AG09309 (cell line): ENCODE results near the gene OTUB1.
"Not testable (repeated sequence)": the region's sequence is repeated elsewhere in the genome, so short reads cannot be mapped to it uniquely, and the experiment has no call there.

ENCODE experiments used
- DNase-seq: peaks from one replicate; pipeline ENCODE4 v3.0.0-alpha.2; 2010; ENCODE audit warnings: low read depth
- H3K4me3 ChIP-seq: 2 replicates; pipeline ENCODE4 v1.5.1; 2011; ENCODE audit warnings: mild to moderate bottlenecking, low read depth, low read length, moderate library complexity; ENCODE audit not compliant: control insufficient read depth
- CTCF ChIP-seq: IDR thresholded peaks from 2 replicates; pipeline ENCODE4 v1.5.1; 2011; ENCODE audit warnings: mild to moderate bottlenecking, low read depth, low read length, inconsistent platforms; ENCODE audit not compliant: insufficient read depth, control insufficient read depth; ENCODE audit errors: missing control alignments

Gene OTUB1

DNA sequence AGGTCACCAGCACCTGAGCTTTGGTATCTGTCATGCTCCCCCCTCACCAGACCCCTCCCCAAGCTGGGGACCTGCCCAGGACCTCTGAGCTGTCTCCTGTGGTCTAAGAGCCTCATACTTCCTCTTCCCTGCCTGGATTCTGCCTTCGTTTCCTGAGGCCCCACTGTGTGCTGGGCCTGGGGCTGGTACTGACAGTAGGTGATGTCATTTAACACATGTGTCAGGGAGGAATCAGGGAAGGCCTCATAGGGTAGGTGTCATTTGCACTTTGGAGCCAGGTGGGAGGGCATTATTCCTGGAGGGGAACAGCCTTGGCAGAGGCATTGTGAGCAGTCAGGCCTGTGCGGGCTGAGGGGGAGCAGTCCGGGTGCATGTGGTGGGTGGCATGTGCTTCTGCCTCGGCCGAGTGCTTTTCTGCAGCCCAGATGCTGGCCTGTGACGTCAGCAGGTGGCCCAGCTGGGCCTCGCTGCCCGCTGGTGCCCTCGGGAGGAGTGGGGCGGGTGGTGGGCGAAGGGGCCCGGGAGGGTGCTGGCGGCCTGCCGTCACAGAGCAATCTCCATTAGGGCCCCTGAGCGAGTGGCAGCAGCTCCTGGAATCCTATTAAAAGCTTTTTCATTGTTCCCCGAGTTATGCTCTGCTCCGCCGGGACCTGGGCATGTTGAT is 58.6 kb downstream of the OTUB1 start:
- DNase-seq = no peak

DNA sequence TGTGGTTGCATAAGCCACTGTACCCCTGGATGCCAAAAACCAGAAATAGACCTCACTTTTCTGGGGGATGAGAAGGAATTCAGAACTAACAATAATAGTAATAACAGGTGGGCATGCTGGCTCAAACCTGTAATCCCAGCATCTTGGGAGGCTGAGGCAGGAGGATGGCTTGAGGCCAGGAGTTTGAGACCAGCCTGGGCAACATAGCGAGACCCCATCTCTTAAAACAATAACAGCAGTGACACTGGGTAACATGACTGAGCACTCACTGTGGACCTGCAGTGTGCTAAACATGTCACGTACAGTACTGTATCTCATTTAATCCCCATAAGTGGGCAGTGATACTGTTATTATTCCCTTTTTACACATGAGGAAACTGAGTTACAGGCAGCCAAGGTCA is 59.5 kb downstream of the OTUB1 start:
- H3K4me3 ChIP-seq = no peak overlapping the region
- DNase-seq = no peak
- TF ChIP-seq CTCF = no peak

More for the DNA sequence above, 58.6 kb downstream of the OTUB1 start:
- H3K4me3 ChIP-seq = no peak overlapping the region
- no peak for TF ChIP-seq CTCF

DNA sequence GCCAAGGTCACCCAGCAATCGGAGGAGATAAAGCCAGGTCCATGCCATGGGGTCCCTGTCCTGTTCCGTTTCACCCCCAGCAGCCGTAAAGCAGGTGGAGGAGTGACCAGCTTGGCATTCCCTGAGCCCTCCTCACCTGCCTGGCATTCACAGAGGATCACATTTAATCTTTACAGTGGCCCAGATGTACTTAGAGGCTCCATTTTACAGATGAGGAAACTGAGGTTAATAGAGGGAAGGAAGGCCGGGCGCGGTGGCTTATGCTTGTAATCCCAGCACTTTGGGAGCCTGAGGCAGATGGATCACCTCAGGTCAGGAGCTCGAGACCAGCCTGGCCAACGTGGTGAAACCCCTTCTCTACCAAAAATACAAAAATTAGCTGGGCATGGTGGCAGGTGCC is 61.1 kb downstream of the OTUB1 start:
- not testable (repeated sequence) for DNase-seq, H3K4me3 ChIP-seq
